ENCODE data around the gene GMDS. TPM values are rescaled to one million over a fixed set of nuclear protein-coding genes. Genes with fewer than 3 reads are reported as not detected.

GMDS gene
- total and polyA plus RNA-seq, 9 donors, result 6.6 to 20.6 (median 11.0) TPM

- no peak for DNase-seq
- Histone ChIP-seq H3K4me1 (ENCODE audit: insufficient read depth) (no peaks in the 10 kb centered on the region), H3K9me3 (no peaks in the 10 kb centered on the region), H3K4me3 (no peak overlapping the region), H3K27ac (no peak overlapping the region), H3K36me3 (no peaks in the 10 kb centered on the region), H3K27me3 (no peaks in the 10 kb centered on the region)
- intact Hi-C loops (cut with DNase I), result no loop called here
- TF ChIP-seq POLR2A (IDR thresholded peaks at IDR 0.05) (no peak), CTCF (IDR thresholded peaks at IDR 0.05) (no peak), EP300 (IDR thresholded peaks at IDR 0.05) (no peak)
- 77 to 84% (median 81%) methylated on average over 8 of the region's 8 CpGs for WGBS, 3 donors
Measured at GRCh38 chr6:1720620-1721322, 524.6 kb downstream of the GMDS start.

GRCh38 chr6:1719922-1720321 is 525.5 kb downstream of the GMDS start:
- H3K4me1 ChIP-seq (ENCODE audit: insufficient read depth), result no peaks in the 10 kb centered on the region
- WGBS, 3 donors, result 74 to 78% (median 77%) methylated on average over 3 of the region's 3 CpGs
- intact Hi-C loops (cut with DNase I), result no loop called here
- no peak overlapping the region for H3K27ac ChIP-seq
- no peaks in the 10 kb centered on the region for H3K9me3 ChIP-seq
- TF ChIP-seq CTCF (IDR thresholded peaks at IDR 0.05), result no peak
- DNase-seq, result no peak
- H3K4me3 ChIP-seq, result no peak overlapping the region
- H3K36me3 ChIP-seq, result no peaks in the 10 kb centered on the region
- no peaks in the 10 kb centered on the region for H3K27me3 ChIP-seq

DNA sequence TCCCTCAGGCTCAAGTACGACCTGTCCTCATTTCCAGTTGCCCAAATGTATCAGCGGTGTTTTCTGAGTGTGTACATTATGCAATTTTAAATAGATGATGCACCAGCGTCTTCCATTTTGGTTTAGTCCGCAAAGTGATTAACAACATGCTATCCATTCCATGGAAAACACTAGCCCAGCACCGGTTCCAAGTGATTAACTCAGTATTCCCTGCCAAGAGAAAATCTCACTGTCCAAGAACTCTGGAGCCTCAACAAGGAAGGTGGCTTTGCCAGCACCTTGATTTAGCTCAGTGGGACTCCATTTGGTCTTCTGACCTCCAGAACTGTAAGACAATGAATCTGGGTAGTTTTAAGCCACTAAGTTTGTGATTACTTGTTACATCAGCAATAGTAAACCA is 528.5 kb downstream of the GMDS start:
- no peak for TF ChIP-seq CTCF (IDR thresholded peaks at IDR 0.05)
- no peak for TF ChIP-seq EP300 (IDR thresholded peaks at IDR 0.05)
- no peak for TF ChIP-seq POLR2A (IDR thresholded peaks at IDR 0.05)
- Histone ChIP-seq H3K4me3 (no peak overlapping the region), H3K4me1 (ENCODE audit: insufficient read depth) (no peaks in the 10 kb centered on the region), H3K9me3 (no peaks in the 10 kb centered on the region), H3K27me3 (no peaks in the 10 kb centered on the region), H3K36me3 (no peaks in the 10 kb centered on the region), H3K27ac (no peak overlapping the region)
- WGBS, 3 donors, result 76 to 84% (median 83%) methylated on average over 5 of the region's 5 CpGs
- no peak for DNase-seq
- intact Hi-C loops (cut with DNase I), result no loop called here

- no peak overlapping the region for H3K27ac ChIP-seq
- 73 to 89% (median 82%) methylated on average over 5 of the region's 5 CpGs for WGBS, 3 donors
- no peaks in the 10 kb centered on the region for H3K36me3 ChIP-seq
- H3K4me3 ChIP-seq, result no peak overlapping the region
- intact Hi-C loops (cut with DNase I), result no loop called here
- H3K9me3 ChIP-seq, result no peaks in the 10 kb centered on the region
- no peaks in the 10 kb centered on the region for H3K4me1 ChIP-seq (ENCODE audit: insufficient read depth)
- no peak for DNase-seq
- H3K27me3 ChIP-seq, result no peaks in the 10 kb centered on the region
- no peak for TF ChIP-seq POLR2A (IDR thresholded peaks at IDR 0.05)
- no peak for TF ChIP-seq CTCF (IDR thresholded peaks at IDR 0.05)
- TF ChIP-seq EP300 (IDR thresholded peaks at IDR 0.05), result no peak
Measured at GRCh38 chr6:1716396-1716795, 529.0 kb downstream of the GMDS start.

Measured in ovary (tissue), 9 donors.